Measurements from ENCODE around the gene NR1H2.
"Not testable (repeated sequence)": the region's sequence is repeated elsewhere in the genome, so short reads cannot be mapped to it uniquely, and the experiment has no call there.

The NR1H2 gene

DNA sequence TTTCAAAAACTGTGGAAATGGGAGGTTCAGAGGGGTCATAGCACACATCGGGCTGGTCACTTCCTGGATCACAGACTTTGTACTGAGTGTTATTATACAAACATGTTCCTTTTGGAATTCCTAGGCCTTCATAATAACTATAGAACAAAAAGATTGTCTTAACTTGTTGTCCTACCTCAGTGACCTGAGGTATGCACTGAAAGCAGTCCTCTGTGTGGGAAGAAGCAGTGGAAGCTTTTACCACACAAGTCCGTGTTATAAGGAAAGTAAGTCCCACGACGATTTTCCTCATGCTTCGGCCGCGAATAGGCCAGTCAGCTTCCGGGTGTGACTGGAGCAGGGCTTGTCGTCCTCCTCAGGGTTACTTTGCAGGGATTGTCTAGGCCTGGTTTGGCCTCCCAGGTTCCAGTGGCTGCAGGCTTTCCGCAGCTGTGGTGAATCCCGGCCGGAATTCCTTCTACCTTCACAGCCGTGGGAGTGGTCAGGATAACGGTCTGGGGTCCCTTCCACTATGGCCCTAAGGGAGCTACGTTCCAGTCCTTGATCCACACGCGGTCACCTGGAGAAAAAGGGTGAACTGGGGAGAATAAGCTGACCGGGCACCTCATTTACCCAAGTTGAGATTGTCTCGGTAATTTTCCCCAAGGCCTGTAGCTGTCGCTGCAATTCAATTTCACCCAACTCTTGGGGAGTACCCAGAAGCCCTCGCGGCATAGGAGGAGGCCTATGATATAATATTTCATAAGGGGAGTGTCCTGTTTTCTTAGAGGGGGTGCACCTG, 26.8 kb upstream of the NR1H2 start:
- Histone ChIP-seq H3K27ac (ENCODE audit: low read depth, low read length, severe bottlenecking) (no peak overlapping the region), H3K9me3 (ENCODE audit: control insufficient read depth, low read length) (no peaks in the 10 kb centered on the region), H3K36me3 (ENCODE audit: control insufficient read depth, insufficient read depth, low read length) (no peaks in the 10 kb centered on the region), H3K4me1 (ENCODE audit: control insufficient read depth, insufficient read depth, low read length, poor library complexity, severe bottlenecking) (no peaks in the 10 kb centered on the region), H3K4me3 (ENCODE audit: extremely low read depth, insufficient read depth, low read length, poor library complexity, severe bottlenecking) (no peak overlapping the region)
- WGBS, 2 experiments (ENCODE audit: insufficient coverage in 2 of 2): 85 to 87% methylated on average over 15 to 17 of the region's 22 CpGs

DNA sequence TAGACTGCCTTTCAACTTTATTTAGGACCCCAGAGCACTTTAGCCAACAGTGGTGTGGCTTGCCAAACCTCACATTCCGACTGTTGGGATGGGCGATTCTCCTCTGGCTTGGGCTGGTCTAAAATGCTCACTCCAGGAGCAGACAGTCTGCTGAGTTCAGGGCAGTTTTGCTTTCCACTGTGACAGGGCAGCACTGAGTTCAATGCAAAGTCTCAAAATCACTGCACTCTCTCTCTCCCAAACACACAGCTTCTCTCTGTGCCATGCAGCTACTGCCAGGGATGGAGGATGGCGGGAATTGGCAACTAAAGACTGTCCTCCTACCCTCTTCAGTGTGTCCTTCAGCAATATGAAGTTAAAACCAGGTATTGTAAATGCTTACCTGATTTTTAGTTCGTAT, 24.0 kb upstream of the NR1H2 start:
- H3K36me3 ChIP-seq (ENCODE audit: control insufficient read depth, insufficient read depth, low read length): no peaks in the 10 kb centered on the region
- WGBS, 2 experiments (ENCODE audit: insufficient coverage in 2 of 2): 73 to 100% methylated on average over 2 to 3 of the region's 4 CpGs
- no peaks in the 10 kb centered on the region for H3K4me1 ChIP-seq (ENCODE audit: control insufficient read depth, insufficient read depth, low read length, poor library complexity, severe bottlenecking)

DNA sequence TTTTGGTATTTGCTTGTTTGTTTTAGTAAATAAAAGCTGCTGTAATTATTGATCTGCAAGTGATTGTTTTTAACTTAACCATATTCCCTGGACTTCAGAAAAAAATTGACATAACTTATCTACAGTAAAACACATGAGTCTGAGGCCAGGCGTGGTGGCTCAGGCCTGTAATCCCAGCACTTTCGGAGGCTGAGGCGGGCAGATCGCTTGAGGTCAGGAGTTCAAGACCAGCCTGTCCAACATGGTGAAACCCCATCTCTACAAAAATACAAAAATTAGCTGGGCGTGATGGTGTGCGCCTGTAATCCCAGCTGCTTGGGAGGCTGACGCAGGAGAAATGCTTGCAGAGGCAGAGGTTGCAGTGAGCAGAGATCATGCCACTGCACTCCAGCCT, 22.8 kb upstream of the NR1H2 start:
- not testable (repeated sequence) for H3K4me1 ChIP-seq (ENCODE audit: control insufficient read depth, insufficient read depth, low read length, poor library complexity, severe bottlenecking); H3K27ac ChIP-seq (ENCODE audit: low read depth, low read length, severe bottlenecking); H3K9me3 ChIP-seq (ENCODE audit: control insufficient read depth, low read length); H3K4me3 ChIP-seq (ENCODE audit: extremely low read depth, insufficient read depth, low read length, poor library complexity, severe bottlenecking); H3K36me3 ChIP-seq (ENCODE audit: control insufficient read depth, insufficient read depth, low read length)
- WGBS, 2 experiments (ENCODE audit: insufficient coverage in 2 of 2): 86 to 94% methylated on average over 7 of the region's 7 CpGs

More for the DNA sequence above, 24.0 kb upstream of the NR1H2 start:
- H3K27ac ChIP-seq (ENCODE audit: low read depth, low read length, severe bottlenecking): no peak overlapping the region
- no peaks in the 10 kb centered on the region for H3K9me3 ChIP-seq (ENCODE audit: control insufficient read depth, low read length)
- H3K4me3 ChIP-seq (ENCODE audit: extremely low read depth, insufficient read depth, low read length, poor library complexity, severe bottlenecking): no peak overlapping the region

DNA sequence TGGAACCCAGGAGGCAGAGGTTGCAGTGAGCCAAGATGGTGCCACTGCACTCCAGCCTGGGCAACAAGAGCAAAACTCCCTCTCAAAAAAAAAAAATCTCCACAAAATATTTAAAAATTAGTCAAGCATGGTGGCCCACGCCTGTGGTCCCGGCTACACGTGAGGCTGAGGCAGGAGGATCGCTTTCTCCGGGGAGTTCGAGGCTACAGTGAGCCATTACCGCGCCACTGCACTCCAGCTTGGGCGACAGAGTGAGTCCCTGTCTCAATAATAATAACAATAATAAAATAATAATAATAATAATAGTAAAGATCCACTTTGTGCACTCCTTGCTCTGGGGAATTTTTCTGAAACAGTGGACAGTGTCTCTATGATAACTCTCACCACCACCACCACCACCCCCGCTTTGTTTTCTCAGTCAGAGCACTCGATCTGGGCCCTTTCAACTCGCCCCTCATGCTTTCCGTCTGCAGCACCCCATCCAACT, 19.5 kb upstream of the NR1H2 start:
- H3K4me1 ChIP-seq (ENCODE audit: control insufficient read depth, insufficient read depth, low read length, poor library complexity, severe bottlenecking): no peaks in the 10 kb centered on the region
- H3K36me3 ChIP-seq (ENCODE audit: control insufficient read depth, insufficient read depth, low read length): no peaks in the 10 kb centered on the region
- H3K4me3 ChIP-seq (ENCODE audit: extremely low read depth, insufficient read depth, low read length, poor library complexity, severe bottlenecking): no peak overlapping the region
- H3K27ac ChIP-seq (ENCODE audit: low read depth, low read length, severe bottlenecking): no peak overlapping the region
- H3K9me3 ChIP-seq (ENCODE audit: control insufficient read depth, low read length): no peaks in the 10 kb centered on the region
- WGBS, 2 experiments (ENCODE audit: insufficient coverage in 2 of 2): 11 to 70% methylated on average over 3 to 7 of the region's 13 CpGs

DNA sequence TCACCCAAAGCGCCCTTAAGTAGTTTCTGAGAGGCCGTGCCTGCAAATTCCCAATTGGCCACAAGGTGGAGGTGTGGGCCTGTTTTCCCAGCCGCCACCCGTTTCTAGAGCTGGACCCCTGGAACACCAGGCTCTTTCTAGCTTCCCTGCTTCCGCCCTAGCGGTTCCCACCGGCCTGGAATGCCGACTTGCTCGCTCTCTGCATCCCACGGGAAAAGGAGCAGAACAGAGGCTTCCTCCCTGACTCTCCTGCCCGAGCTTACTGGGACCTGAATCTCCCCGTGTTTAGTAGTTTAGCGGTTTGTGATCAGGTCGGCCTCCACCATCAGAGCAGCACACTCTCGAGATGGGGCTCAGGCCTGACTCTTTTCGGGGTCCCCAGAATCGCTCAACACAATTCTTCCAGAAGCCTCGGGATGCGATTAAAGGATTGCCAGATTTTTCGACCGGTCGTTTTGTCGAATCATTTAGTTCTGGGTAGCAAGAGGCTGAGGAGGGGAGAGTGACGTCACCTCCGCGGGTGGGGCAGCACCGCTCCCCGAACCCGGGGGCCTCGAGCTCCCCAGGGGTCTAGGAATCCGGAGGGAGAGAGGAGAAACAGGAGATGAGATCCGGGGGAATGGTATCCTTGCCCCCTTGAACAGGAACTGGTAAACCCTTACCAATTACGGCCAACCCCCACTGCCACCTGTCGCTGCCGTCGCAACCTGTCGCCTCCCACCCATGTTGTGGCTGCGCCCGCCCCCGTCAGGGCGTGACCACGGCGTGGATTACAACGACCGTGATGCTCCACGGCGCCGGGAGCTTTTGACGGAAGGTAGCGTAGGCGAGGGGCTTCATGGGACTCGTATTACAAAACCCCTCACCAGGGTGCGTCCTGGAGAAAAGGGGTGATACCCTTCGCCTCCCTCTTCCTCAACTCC, 18.8 kb upstream of the NR1H2 start:
- Histone ChIP-seq H3K27ac (ENCODE audit: low read depth, low read length, severe bottlenecking) (no peak overlapping the region), H3K36me3 (ENCODE audit: control insufficient read depth, insufficient read depth, low read length) (no peaks in the 10 kb centered on the region), H3K4me3 (ENCODE audit: extremely low read depth, insufficient read depth, low read length, poor library complexity, severe bottlenecking) (no peak overlapping the region), H3K9me3 (ENCODE audit: control insufficient read depth, low read length) (no peaks in the 10 kb centered on the region), H3K4me1 (ENCODE audit: control insufficient read depth, insufficient read depth, low read length, poor library complexity, severe bottlenecking) (no peaks in the 10 kb centered on the region)
- WGBS, 2 experiments (ENCODE audit: insufficient coverage in 2 of 2): 65 to 78% methylated on average over 42 to 48 of the region's 54 CpGs

DNA sequence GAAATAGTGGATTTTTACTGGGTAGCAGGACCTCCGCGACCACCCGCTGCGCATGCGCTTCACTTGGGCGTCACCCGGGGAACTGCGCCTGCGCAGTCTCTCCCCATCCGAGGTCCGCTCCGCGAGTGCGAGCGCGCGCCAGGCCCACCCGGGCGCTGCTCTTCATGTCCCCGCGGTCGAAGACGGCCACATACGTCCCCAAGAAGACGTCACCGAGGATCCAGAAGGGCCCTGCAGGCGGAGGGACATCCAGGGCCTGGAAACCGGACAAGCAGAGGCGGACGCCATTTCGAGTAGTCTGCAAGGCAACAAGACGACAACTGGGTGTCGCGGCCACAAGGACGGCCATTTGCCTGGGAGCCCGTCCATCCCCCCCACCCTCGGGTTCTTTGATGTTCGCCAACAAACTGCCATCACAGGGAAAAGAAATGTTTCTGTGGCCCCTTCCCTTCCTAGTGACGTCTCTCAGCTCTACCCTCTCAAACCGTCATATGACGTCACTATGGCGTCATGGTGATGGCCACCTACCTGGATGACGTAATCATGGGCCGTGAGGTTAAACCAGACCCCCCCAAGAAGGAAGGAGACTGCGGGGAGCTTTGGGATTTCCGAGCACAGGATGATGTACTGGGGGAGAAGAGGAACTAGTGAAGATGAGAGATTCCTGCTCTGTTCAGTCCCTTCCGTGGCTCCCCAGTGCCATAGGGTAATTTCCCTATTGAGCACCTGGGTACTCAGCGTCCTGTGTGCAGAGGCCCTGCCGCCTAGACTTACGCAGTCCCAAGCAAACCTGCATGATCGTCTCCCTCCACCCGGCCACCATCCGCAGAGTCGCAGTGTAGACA, 17.6 kb upstream of the NR1H2 start:
- Histone ChIP-seq H3K27ac (ENCODE audit: low read depth, low read length, severe bottlenecking) (no peak overlapping the region), H3K4me1 (ENCODE audit: control insufficient read depth, insufficient read depth, low read length, poor library complexity, severe bottlenecking) (no peaks in the 10 kb centered on the region), H3K4me3 (ENCODE audit: extremely low read depth, insufficient read depth, low read length, poor library complexity, severe bottlenecking) (no peak overlapping the region), H3K36me3 (ENCODE audit: control insufficient read depth, insufficient read depth, low read length) (no peaks in the 10 kb centered on the region), H3K9me3 (ENCODE audit: control insufficient read depth, low read length) (no peaks in the 10 kb centered on the region)
- WGBS, 2 experiments (ENCODE audit: insufficient coverage in 2 of 2): 93 to 94% methylated on average over 46 to 53 of the region's 54 CpGs

DNA sequence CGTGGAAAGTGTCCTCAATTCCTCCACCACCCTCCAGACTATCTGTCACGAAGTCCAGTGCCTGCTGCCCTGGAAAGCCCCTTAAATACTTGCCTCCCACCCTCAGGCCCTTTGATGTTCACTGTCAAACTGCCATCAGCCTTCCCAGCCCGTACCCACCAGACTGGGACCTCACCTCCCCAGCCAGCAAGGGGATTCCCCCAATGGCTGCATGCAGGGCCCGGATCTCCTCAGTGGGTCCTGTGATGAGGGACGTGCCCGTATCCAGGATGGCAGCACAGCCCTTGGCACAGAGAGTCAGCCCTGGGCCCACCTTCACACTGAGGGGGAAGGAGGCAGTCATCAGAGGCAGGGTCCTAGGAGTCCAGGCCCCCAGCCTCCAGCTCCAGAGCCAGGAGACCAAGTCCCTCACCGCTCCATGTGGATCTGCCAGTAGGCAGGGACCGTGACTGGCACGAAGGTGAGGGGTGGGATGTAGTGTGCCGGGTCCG, 16.9 kb upstream of the NR1H2 start:
- no peak overlapping the region for H3K4me3 ChIP-seq (ENCODE audit: extremely low read depth, insufficient read depth, low read length, poor library complexity, severe bottlenecking)
- no peak overlapping the region for H3K27ac ChIP-seq (ENCODE audit: low read depth, low read length, severe bottlenecking)
- WGBS, 2 experiments (ENCODE audit: insufficient coverage in 2 of 2): 68 to 90% methylated on average over 2 to 7 of the region's 11 CpGs

DNA sequence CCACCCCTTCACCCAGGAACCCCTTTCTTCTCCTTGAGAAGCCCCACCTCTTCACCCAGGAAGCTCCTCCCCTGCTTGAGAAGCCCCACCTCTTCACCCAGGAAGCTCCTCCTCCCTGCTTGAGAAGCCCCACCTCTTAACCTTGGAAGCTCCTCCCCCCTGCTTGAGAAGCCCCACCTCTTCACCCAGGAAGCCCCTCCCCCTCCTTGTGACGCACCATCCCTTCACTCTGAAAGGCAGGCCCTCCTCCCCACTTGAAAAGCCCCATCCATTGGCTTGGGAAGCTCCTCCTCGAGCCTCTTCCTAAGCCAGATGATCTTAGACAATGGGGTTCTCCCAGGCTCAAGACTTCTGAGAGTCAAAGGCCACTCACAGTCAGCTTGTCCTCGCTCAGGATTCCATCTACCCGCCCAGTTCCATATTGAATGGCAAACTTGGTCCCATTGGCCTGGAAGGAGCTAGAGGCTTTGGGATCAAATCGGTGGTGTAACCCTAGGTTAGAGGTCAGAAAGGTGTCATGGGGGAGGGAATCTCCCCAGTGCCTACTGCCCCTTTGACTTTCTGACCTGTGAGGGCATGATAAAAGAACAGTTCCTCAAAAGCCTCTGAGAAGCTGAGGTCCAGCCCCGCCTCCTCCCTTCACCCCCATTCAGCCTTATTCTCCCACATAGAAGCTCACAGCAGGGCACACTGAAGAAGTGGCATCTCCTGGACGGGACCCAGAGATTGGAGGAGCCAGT, 14.8 kb upstream of the NR1H2 start:
- no peaks in the 10 kb centered on the region for H3K36me3 ChIP-seq (ENCODE audit: control insufficient read depth, insufficient read depth, low read length)
- H3K4me1 ChIP-seq (ENCODE audit: control insufficient read depth, insufficient read depth, low read length, poor library complexity, severe bottlenecking): no peaks in the 10 kb centered on the region
- no peak overlapping the region for H3K27ac ChIP-seq (ENCODE audit: low read depth, low read length, severe bottlenecking)
- WGBS, 2 experiments (ENCODE audit: insufficient coverage in 2 of 2): 88 to 90% methylated on average over 4 to 6 of the region's 7 CpGs
- no peaks in the 10 kb centered on the region for H3K9me3 ChIP-seq (ENCODE audit: control insufficient read depth, low read length)
- H3K4me3 ChIP-seq (ENCODE audit: extremely low read depth, insufficient read depth, low read length, poor library complexity, severe bottlenecking): no peak overlapping the region

More for the DNA sequence above, 16.9 kb upstream of the NR1H2 start:
- H3K36me3 ChIP-seq (ENCODE audit: control insufficient read depth, insufficient read depth, low read length): no peaks in the 10 kb centered on the region
- no peaks in the 10 kb centered on the region for H3K4me1 ChIP-seq (ENCODE audit: control insufficient read depth, insufficient read depth, low read length, poor library complexity, severe bottlenecking)
- no peaks in the 10 kb centered on the region for H3K9me3 ChIP-seq (ENCODE audit: control insufficient read depth, low read length)

DNA sequence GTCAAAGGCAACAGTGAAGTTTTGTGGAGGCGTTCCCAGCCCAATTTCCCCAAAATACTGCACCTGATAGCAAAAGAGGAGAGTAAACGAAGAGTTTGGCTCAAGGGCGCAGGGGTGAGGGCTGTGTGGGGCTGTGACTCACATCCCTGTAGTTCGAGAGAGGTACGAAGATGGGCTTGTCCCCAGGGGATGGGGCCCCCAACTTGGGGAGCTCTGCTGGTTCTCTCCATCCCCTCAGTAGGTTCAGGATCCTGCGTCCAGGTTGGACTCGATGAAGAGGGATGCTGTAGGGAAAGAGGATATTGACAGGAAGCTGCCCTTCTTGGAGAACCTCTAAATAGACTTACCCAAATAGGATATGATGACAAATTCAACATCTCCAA, 14.2 kb upstream of the NR1H2 start:
- H3K27ac ChIP-seq (ENCODE audit: low read depth, low read length, severe bottlenecking): no peak overlapping the region
- no peaks in the 10 kb centered on the region for H3K4me1 ChIP-seq (ENCODE audit: control insufficient read depth, insufficient read depth, low read length, poor library complexity, severe bottlenecking)
- WGBS, 2 experiments (ENCODE audit: insufficient coverage in 2 of 2): 82 to 83% methylated on average over 2 to 5 of the region's 7 CpGs
- no peaks in the 10 kb centered on the region for H3K9me3 ChIP-seq (ENCODE audit: control insufficient read depth, low read length)
- no peaks in the 10 kb centered on the region for H3K36me3 ChIP-seq (ENCODE audit: control insufficient read depth, insufficient read depth, low read length)
- no peak overlapping the region for H3K4me3 ChIP-seq (ENCODE audit: extremely low read depth, insufficient read depth, low read length, poor library complexity, severe bottlenecking)
